Measurements from ENCODE around the gene KCND3. TPM values are rescaled to one million over a fixed set of nuclear protein-coding genes. Genes with fewer than 3 reads are reported as not detected.

The KCND3 gene
- total and polyA plus RNA-seq, 2 of the 4 experiments (the other 2 are of a cell fraction), result under 0.01 to 0.03 TPM

GRCh38 chr1:111727056-111727455 lies 262.4 kb downstream of the KCND3 start:
- intact Hi-C loops (cut with micrococcal nuclease), result no loop called here
- Histone ChIP-seq H3K9me1 (ENCODE audit: insufficient read depth, low read length) (peaks cover 7% of the 10 kb centered on the region), H2AK5ac (ENCODE audit: low read depth, low read length) (no peak overlapping the region), H3K79me1 (ENCODE audit: low read depth in 1 of 2, low read length in 2 of 2) (peaks cover 0 to 15% of the 10 kb centered on the region in 2 experiments; a peak in 1 of 4 replicates), H4K20me1 (ENCODE audit: insufficient read depth, low read length) (peaks cover 4% of the 10 kb centered on the region; the same call in 1 of the 2 replicates), H2BK15ac (ENCODE audit: low read depth, low read length) (no peak overlapping the region), H3K14ac (replicated peaks; ENCODE audit: low read depth, low read length) (no peak overlapping the region), H3K4me3 (ENCODE audit: insufficient read depth, low read depth, low read length) (no peak overlapping the region), H3K9me3 (ENCODE audit: control insufficient read depth, insufficient read depth, low read length) (no peaks in the 10 kb centered on the region), H2BK120ac (ENCODE audit: low read depth, low read length) (no peak overlapping the region), H3K27ac (ENCODE audit: insufficient read depth, low read length) (no peak overlapping the region), H4K8ac (ENCODE audit: low read depth in 2 of 2, low read length in 2 of 2) (no peak overlapping the region), H3K27me3 (ENCODE audit: control insufficient read depth, insufficient read depth, low read length) (no peaks in the 10 kb centered on the region), H2BK5ac (ENCODE audit: low read depth, low read length, poor library complexity, severe bottlenecking) (no peak overlapping the region), H3K4ac (ENCODE audit: low read depth, low read length) (no peak overlapping the region), H3K4me1 (ENCODE audit: control insufficient read depth, insufficient read depth, low read length) (peaks cover 1% of the 10 kb centered on the region), H4K91ac (ENCODE audit: insufficient read depth, low read depth, low read length) (no peak overlapping the region), H2BK20ac (ENCODE audit: low read depth, low read length) (no peak overlapping the region), H3K9ac (ENCODE audit: low read depth, low read length) (no peak overlapping the region), H2AFZ (replicated peaks; ENCODE audit: low read length, poor library complexity) (no peak overlapping the region), H3K56ac (ENCODE audit: extremely low read depth, insufficient read depth, low read length) (no peak overlapping the region), H3K36me3 (ENCODE audit: control insufficient read depth, insufficient read depth, low read length) (peaks cover 5% of the 10 kb centered on the region; the same call in 1 of the 2 replicates), H3K4me2 (ENCODE audit: low read depth, low read length) (no peak overlapping the region), H4K5ac (ENCODE audit: low read depth, low read length) (no peak overlapping the region), H2AK9ac (replicated peaks; ENCODE audit: low read depth, low read length, poor library complexity) (no peak overlapping the region), H3K23ac (ENCODE audit: low read depth, low read length) (no peak overlapping the region), H3K18ac (ENCODE audit: low read depth, low read length) (no peak overlapping the region)
- in situ Hi-C loops (cut with MboI; ENCODE audit: low sequenced_read_pairs), result no loop called here
- TF ChIP-seq MXI1 (IDR thresholded peaks at IDR 0.05; ENCODE audit: borderline replicate concordance, low read depth, low read length), result no peak
- TF ChIP-seq FOS (IDR thresholded peaks at IDR 0.05; ENCODE audit: low read depth, low read length), result no peak
- no peak for TF ChIP-seq CEBPB (IDR thresholded peaks at IDR 0.05; ENCODE audit: low read depth, low read length)
- TF ChIP-seq CHD1 (IDR thresholded peaks at IDR 0.05; ENCODE audit: low read depth, low read length), result no peak
- no peak for TF ChIP-seq BHLHE40 (IDR thresholded peaks at IDR 0.05; ENCODE audit: low read depth, low read length)
- no peak for TF ChIP-seq SMC3 (IDR thresholded peaks at IDR 0.05; ENCODE audit: low read depth, low read length)
- TF ChIP-seq, protein P1, sequence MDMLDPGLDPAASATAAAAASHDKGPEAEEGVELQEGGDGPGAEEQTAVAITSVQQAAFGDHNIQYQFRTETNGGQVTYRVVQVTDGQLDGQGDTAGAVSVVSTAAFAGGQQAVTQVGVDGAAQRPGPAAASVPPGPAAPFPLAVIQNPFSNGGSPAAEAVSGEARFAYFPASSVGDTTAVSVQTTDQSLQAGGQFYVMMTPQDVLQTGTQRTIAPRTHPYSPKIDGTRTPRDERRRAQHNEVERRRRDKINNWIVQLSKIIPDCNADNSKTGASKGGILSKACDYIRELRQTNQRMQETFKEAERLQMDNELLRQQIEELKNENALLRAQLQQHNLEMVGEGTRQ (IDR thresholded peaks at IDR 0.05; ENCODE audit: low read depth, low read length), result no peak
- TF ChIP-seq, protein P2, sequence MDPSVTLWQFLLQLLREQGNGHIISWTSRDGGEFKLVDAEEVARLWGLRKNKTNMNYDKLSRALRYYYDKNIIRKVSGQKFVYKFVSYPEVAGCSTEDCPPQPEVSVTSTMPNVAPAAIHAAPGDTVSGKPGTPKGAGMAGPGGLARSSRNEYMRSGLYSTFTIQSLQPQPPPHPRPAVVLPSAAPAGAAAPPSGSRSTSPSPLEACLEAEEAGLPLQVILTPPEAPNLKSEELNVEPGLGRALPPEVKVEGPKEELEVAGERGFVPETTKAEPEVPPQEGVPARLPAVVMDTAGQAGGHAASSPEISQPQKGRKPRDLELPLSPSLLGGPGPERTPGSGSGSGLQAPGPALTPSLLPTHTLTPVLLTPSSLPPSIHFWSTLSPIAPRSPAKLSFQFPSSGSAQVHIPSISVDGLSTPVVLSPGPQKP (IDR thresholded peaks at IDR 0.05; ENCODE audit: borderline replicate concordance, low read depth, low read length), result no peak
- no peak for TF ChIP-seq RCOR1 (IDR thresholded peaks at IDR 0.05; ENCODE audit: insufficient replicate concordance, low read length)
- no peak for TF ChIP-seq MAFK (IDR thresholded peaks at IDR 0.05; ENCODE audit: low read depth, low read length)
- TF ChIP-seq, protein P3, sequence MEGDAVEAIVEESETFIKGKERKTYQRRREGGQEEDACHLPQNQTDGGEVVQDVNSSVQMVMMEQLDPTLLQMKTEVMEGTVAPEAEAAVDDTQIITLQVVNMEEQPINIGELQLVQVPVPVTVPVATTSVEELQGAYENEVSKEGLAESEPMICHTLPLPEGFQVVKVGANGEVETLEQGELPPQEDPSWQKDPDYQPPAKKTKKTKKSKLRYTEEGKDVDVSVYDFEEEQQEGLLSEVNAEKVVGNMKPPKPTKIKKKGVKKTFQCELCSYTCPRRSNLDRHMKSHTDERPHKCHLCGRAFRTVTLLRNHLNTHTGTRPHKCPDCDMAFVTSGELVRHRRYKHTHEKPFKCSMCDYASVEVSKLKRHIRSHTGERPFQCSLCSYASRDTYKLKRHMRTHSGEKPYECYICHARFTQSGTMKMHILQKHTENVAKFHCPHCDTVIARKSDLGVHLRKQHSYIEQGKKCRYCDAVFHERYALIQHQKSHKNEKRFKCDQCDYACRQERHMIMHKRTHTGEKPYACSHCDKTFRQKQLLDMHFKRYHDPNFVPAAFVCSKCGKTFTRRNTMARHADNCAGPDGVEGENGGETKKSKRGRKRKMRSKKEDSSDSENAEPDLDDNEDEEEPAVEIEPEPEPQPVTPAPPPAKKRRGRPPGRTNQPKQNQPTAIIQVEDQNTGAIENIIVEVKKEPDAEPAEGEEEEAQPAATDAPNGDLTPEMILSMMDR (conservative IDR thresholded peaks at IDR 0.05; ENCODE audit: low read depth, low read length), result no peak
- no peak for TF ChIP-seq NFE2L2 (IDR thresholded peaks at IDR 0.05; ENCODE audit: low read depth, low read length)
- no peak for TF ChIP-seq RFX5 (IDR thresholded peaks at IDR 0.05; ENCODE audit: low read depth, low read length)
- no peak for TF ChIP-seq POLR2A (IDR thresholded peaks at IDR 0.05; ENCODE audit: low read depth, low read length)
- 83% methylated on average over 8 of the region's 18 CpGs; no CpG with 5 or more reads in 1 of the 2 experiments for WGBS, 2 experiments (ENCODE audit: extremely low coverage in 2 of 2, insufficient read length in 1 of 2)
- DNase-seq (no peak), ATAC-seq (ENCODE audit: low read depth) (no peak)
- dilution Hi-C loops (cut with HindIII; ENCODE audit: low sequenced_read_pairs, unreplicated experiment), result no loop called here
- ChIA-PET CTCF (interaction anchor here (1.0 kb wide), 1 partner anchor 12 kb away, joined by 3 read pairs; no protein-coding TSS in a partner anchor), POLR2A (ENCODE audit: unreplicated experiment) (no interaction called here)
- BruUV-seq (replicated peaks), result no TSS peak

Data from IMR-90 (cell line).